Progenitor cell of endocrine pancreas (in vitro differentiated cells): Measurements from ENCODE around the gene RNF114. TPM values are rescaled to one million over a fixed set of nuclear protein-coding genes. Genes with fewer than 3 reads are reported as not detected.
A peak's percentile ranks its signal among the peaks of the same experiment; 100 is the strongest.

Source experiments
- DNase-seq: peaks from one replicate; pipeline ENCODE4 v3.0.0; 2021; ENCODE audit warnings: low spot score; ENCODE audit not compliant: unreplicated experiment
- H3K27ac Mint-ChIP-seq: 2 replicates; pipeline ENCODE4 v1.8.0; 2021; ENCODE audit warnings: mild to moderate bottlenecking, moderate library complexity, mixed read lengths
- H3K27me3 Mint-ChIP-seq: 2 replicates; pipeline ENCODE4 v1.8.0; 2021; ENCODE audit warnings: mixed read lengths
- H3K36me3 Mint-ChIP-seq: 2 replicates; pipeline ENCODE4 v1.8.0; 2022; ENCODE audit warnings: mixed read lengths; ENCODE audit not compliant: insufficient read depth
- H3K4me1 Mint-ChIP-seq: 2 replicates; pipeline ENCODE4 v1.8.0; 2021; ENCODE audit warnings: low read depth, mixed read lengths
- H3K4me3 Mint-ChIP-seq: 2 replicates; pipeline ENCODE4 v1.8.0; 2021; ENCODE audit warnings: low read depth, mild to moderate bottlenecking, moderate library complexity, mixed read lengths
- H3K9me3 Mint-ChIP-seq: 2 replicates; pipeline ENCODE4 v1.8.0; 2021; ENCODE audit warnings: low read depth, mixed read lengths
- total RNA-seq: library from RNA; stranded (reverse); gene quantifications from 2 replicates; pipeline ENCODE4 v1.2.1, GENCODE V29; 2021
- TF ChIP-seq, protein P1 (sequence below): fragments of 200-600 bp; sonication (generic); IDR thresholded peaks from one replicate; pipeline ENCODE4 v1.5.0; 2021; ENCODE audit warnings: antibody characterized with exemption, mild to moderate bottlenecking; ENCODE audit not compliant: unreplicated experiment

Gene RNF114
- total RNA-seq, 1 donor from 2014 or later = 56.6 TPM

- no peaks in the 10 kb centered on the region for H3K36me3 Mint-ChIP-seq
- no peaks in the 10 kb centered on the region for H3K9me3 Mint-ChIP-seq
- TF ChIP-seq, protein P1, sequence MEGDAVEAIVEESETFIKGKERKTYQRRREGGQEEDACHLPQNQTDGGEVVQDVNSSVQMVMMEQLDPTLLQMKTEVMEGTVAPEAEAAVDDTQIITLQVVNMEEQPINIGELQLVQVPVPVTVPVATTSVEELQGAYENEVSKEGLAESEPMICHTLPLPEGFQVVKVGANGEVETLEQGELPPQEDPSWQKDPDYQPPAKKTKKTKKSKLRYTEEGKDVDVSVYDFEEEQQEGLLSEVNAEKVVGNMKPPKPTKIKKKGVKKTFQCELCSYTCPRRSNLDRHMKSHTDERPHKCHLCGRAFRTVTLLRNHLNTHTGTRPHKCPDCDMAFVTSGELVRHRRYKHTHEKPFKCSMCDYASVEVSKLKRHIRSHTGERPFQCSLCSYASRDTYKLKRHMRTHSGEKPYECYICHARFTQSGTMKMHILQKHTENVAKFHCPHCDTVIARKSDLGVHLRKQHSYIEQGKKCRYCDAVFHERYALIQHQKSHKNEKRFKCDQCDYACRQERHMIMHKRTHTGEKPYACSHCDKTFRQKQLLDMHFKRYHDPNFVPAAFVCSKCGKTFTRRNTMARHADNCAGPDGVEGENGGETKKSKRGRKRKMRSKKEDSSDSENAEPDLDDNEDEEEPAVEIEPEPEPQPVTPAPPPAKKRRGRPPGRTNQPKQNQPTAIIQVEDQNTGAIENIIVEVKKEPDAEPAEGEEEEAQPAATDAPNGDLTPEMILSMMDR = no peak
- peaks cover 36% of the 10 kb centered on the region for H3K4me1 Mint-ChIP-seq
- no peak overlapping the region for H3K4me3 Mint-ChIP-seq
- H3K27me3 Mint-ChIP-seq = no peaks in the 10 kb centered on the region
- peak overlapping the region; percentile 64 for H3K27ac Mint-ChIP-seq
- no peak for DNase-seq
Observed at GRCh38 chr20:49966861-49967260, 30.7 kb downstream of the RNF114 start.

GRCh38 chr20:49969234-49969633 lies 33.0 kb downstream of the RNF114 start:
- no peak for DNase-seq
- H3K27me3 Mint-ChIP-seq = no peaks in the 10 kb centered on the region
- H3K4me1 Mint-ChIP-seq = peaks cover 36% of the 10 kb centered on the region
- H3K4me3 Mint-ChIP-seq = no peak overlapping the region
- H3K9me3 Mint-ChIP-seq = no peaks in the 10 kb centered on the region
- no peaks in the 10 kb centered on the region for H3K36me3 Mint-ChIP-seq
- TF ChIP-seq, protein P1 = no peak
- H3K27ac Mint-ChIP-seq = peak overlapping the region; percentile 90

GRCh38 chr20:49969946-49970345 lies 33.7 kb downstream of the RNF114 start:
- TF ChIP-seq, protein P1 = no peak
- DNase-seq = no peak
- H3K36me3 Mint-ChIP-seq = no peaks in the 10 kb centered on the region
- no peaks in the 10 kb centered on the region for H3K9me3 Mint-ChIP-seq
- no peaks in the 10 kb centered on the region for H3K27me3 Mint-ChIP-seq
- H3K4me1 Mint-ChIP-seq = peaks cover 32% of the 10 kb centered on the region
- H3K27ac Mint-ChIP-seq = no peak overlapping the region
- H3K4me3 Mint-ChIP-seq = no peak overlapping the region

DNA sequence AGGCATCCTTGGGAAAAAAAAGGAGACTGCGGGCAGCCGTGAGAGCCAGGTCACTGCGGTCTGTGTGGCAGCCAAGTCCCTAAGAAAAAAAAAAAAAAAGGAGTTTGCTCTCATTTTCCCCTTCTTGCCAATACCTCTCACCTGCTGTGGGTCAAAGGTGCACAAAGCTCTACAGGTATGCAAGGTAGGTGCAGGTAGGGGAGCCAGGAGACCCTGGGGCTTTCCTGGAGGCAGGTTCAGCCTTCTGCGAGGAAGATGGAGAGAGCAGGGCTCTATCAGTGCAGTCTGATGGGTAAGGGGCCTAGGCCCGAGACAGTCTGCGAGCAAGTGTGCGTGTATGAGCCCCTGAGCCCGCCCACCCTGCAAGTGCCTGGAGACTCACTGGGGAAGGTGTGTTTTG lies 34.3 kb downstream of the RNF114 start:
- no peak for DNase-seq
- Mint-ChIP-seq H3K27me3 (no peaks in the 10 kb centered on the region), H3K4me1 (peaks cover 28% of the 10 kb centered on the region), H3K36me3 (no peaks in the 10 kb centered on the region), H3K27ac (no peak overlapping the region), H3K9me3 (no peaks in the 10 kb centered on the region), H3K4me3 (no peak overlapping the region)
- TF ChIP-seq, protein P1 = no peak

- Mint-ChIP-seq H3K4me3 (no peak overlapping the region), H3K36me3 (no peaks in the 10 kb centered on the region), H3K4me1 (peaks cover 14% of the 10 kb centered on the region), H3K9me3 (no peaks in the 10 kb centered on the region), H3K27ac (no peak overlapping the region), H3K27me3 (no peaks in the 10 kb centered on the region)
- TF ChIP-seq, protein P1 = no peak
- DNase-seq = no peak
Observed at GRCh38 chr20:49973981-49974380, 37.8 kb downstream of the RNF114 start.
